Stimulated activated CD4-positive, alpha-beta T cell treated with anti-CD3 and anti-CD28 coated beads, Interleukin-15, amount 100 ng/mL, for 1 hour (primary cell): ENCODE data around the gene ADAP1.
"Not testable (repeated sequence)": the region's sequence is repeated elsewhere in the genome, so short reads cannot be mapped to it uniquely, and the experiment has no call there.

Source experiments
- DNase-seq, 2 donors: peaks; one replicate each; pipeline ENCODE4 v3.0.0-alpha.2; 2020; ENCODE audit warnings: low read depth in 1 of 2, low spot score in 1 of 2

The ADAP1 gene

GRCh38 chr7:883055-884021 lies 71.1 kb downstream of the ADAP1 start:
- no peak for DNase-seq

GRCh38 chr7:882336-883035 lies 72.0 kb downstream of the ADAP1 start:
- DNase-seq = no peak

DNA sequence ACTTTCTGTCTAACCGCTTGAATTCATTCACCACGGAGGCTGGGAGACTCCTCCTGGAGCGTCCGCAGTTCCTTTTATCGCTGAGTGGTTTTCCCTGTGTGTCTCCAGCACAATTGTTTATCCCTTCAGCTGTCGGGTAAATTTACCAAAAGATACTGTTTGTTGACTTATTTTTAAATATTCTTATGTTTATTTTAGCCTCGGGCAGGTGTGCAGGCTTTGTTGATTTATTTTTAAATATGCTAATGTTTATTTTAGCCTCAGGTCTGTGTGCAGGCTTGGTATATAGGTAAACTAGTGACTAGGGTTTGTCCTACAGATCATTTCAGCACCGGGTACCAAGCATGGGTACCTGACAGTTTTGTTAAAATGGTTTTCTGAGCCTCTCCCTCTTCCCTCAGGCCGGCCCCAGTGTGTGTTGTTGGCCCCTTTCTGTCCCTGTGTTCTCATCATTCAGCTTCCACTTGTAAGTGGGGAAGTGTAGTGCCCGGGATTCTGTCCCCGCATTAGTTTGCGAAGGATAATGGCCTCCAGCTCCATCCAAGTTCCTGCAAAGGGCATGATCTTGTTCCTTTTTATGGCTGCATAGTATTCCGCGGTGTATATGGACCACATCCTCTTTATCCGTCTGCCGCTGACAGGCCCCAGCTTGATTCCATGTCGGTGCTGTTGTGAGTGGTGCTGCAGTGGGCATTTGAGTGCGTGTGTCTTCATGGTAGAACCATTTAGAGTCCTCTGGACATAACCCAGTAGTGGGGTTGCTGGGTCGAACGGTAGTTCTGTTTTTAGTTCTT lies 72.8 kb downstream of the ADAP1 start:
- DNase-seq = no peak

GRCh38 chr7:880450-880849 lies 74.0 kb downstream of the ADAP1 start:
- DNase-seq = no peak

DNA sequence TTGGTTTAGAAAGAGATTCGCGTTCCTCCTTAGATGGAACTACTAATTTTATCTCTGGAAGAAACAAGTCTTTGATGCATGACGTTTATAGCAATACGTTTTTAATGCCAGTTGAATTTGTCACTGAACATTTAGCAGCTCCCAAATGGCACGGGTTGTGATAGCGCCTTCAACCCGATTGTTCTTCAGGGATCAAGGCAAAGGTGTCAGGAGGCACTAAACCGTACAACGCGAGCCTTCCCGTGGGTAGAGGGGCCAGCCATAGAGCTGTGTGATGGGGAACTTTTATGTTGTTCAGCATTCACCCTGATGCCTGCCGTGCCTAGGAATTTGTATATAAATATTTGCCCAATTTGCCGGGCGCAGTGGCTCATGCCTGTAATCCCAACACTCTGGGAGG lies 74.8 kb downstream of the ADAP1 start:
- no peak for DNase-seq

GRCh38 chr7:879093-879492 lies 75.4 kb downstream of the ADAP1 start:
- DNase-seq = no peak

DNA sequence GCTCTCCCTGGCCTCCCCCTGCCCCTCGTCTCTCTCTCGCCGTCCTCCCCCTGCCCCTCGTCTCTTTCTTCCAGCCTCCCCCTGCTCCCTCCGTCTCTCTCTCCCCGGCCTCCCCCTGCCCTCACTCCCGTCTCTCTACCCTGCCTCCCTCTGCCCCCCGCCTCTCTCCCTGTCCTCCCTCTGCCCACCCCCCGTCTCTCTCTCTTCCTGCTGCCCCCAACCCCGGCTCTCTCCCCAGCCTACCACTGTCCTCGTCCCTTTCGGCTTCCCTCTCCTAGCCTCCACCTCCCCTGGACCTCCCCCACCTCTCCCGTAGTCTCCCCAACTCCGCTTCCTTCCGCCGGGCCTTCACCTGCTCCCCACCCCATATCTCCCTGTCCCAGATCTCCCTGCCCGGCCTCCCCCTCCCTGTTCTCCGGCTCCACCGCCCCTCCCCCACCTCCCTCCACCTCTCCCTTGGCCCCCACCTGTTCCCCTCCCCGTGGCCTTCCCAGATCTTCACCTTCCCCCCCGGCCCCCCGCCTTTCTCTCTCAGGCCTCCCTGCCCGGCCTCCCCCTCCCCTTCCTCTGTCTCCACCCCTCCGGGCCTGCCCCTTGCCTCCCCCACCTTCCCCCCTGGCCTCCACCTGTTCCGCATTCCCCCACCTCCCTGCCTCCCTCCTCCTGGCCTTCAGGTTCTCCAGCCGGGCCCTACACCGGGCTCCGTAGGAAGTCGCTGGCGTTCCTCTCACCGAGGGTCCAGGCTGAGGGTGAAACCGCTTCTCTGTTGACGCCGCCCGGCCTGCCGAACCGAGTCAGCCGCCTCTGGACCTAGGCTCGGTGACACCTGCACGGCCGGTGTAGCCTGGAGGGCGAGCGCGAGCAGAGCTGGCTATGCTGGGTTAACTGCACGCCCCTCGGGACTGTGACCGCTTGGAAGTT lies 76.9 kb downstream of the ADAP1 start:
- no peak for DNase-seq

GRCh38 chr7:876972-877311 lies 77.5 kb downstream of the ADAP1 start:
- no peak for DNase-seq

DNA sequence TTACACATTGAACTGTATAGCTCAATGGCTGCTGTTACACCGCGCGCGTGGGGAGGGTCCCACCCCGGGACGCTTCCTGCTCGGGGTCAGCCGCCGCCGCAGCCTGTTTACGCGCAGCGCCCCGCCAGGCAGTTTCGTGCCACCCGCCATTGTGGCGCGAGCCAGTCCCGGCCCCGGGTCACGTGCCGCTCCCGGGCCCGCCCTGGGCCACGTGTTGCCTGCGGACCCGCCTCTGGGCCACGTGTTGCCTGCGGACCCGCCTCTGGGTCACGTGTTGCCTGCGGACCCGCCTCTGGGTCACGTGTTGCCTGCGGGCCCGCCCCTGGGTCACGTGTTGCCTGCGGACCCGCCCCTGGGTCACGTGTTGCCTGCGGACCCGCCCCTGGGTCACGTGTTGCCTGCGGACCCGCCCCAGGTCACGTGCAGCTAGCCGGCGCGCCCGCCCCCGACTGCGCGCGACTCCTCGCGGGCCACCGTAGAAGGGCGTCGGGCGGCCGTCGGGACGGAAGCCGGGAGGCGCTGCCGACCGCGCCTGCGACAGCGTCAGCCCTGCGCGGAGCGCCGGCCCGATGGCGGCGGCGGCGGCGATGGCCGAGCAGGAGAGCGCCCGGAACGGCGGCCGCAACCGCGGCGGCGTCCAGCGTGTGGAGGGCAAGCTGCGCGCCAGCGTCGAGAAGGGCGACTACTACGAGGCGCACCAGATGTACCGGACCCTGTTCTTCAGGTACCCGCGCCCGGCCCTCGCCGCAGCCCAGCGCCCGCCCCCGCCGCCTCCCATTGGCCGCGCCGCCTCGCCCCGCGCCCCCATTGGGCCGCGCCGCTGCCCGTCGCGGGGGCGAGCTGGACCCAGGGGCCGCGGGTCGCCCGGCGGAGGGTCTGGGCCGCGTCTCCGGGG lies 78.2 kb downstream of the ADAP1 start, which contains the start of gene GET4:
Gene GET4, plus strand, starts transcription at position 478 of the 895 bp plus-strand sequence. Its CDS starts 92 bp downstream, at position 570.
- peak; percentile 96 to 99 for DNase-seq

GRCh38 chr7:875476-876076 lies 78.9 kb downstream of the ADAP1 start:
- no peak for DNase-seq

DNA sequence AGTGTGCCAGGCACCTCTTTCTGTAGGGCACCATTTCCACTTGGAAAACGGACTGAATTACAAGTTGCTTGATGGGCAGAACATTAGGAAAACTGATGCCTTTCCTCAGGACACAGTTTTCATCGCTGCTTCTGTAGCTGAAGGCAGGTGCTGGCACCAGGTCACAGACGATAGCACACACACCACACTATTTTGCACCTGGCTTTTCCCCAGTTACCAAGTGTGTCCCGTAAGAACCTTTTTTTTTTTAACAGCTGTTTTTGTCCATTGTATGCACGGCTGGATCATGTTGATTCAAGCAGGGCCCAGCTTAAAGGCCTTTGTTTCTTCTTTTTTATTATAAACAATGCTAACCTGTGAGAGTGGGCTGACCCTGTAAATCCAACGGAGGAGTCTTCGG lies 79.4 kb downstream of the ADAP1 start:
- DNase-seq = no peak

GRCh38 chr7:874031-874749 lies 80.3 kb downstream of the ADAP1 start:
- DNase-seq = no peak

GRCh38 chr7:873367-874002 lies 81.0 kb downstream of the ADAP1 start:
- peak; percentile 29 to 55 for DNase-seq

DNA sequence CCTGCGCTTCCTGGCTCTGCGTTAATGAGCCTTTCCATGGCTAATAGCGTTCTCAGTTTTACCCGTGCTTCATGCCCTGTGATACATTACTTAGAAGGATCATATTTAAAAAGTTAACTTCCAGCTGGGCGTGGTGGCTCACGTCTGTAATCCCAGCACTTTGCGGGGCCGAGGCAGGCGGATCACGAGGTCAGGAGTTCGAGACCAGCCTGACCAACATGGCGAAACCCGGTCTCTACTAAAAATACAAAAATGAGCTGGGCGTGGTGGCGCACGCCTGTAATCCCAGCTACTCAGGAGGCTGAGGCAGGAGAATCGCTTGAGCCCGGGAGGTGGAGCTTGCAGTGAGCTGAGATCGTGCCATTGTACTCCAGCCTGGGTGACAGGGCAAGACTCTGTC lies 81.8 kb downstream of the ADAP1 start:
- not testable (repeated sequence) for DNase-seq

- no peak for DNase-seq
Measured at GRCh38 chr7:871900-872537, 82.5 kb downstream of the ADAP1 start.

DNA sequence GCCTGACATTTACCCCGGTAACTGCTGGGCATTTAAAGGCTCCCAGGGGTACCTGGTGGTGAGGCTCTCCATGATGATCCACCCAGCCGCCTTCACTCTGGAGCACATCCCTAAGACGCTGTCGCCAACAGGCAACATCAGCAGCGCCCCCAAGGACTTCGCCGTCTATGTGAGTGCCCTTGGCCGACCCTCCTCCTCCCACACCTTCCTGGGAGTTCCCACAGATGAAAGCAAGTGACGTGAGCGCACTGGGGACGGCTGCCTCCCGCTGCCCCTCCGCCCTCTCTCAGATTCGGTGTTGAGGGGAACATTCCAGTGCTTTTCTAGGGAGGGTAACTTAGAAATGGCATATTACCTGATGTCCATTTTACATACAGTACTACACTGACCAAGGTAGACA lies 85.1 kb downstream of the ADAP1 start:
- DNase-seq = no peak

- DNase-seq = no peak
Measured at GRCh38 chr7:868189-868486, 86.3 kb downstream of the ADAP1 start.
